HepG2 (cell line): ENCODE measurements around the gene BPIFB2. TPM values are rescaled to one million over a fixed set of nuclear protein-coding genes. Genes with fewer than 3 reads are reported as not detected.

Experiments
- CBFB ChIP-seq: sonication (generic); formaldehyde crosslinking; IDR thresholded peaks from 2 replicates; pipeline ENCODE4 v1.4.0; 2020; ENCODE audit warnings: missing genetic modification reagents
- NCOA1 ChIP-seq: sonication (generic); formaldehyde crosslinking; IDR thresholded peaks from 2 replicates; pipeline ENCODE4 v1.9.0; 2021; ENCODE audit warnings: missing genetic modification reagents
- POLR2A ChIP-seq, 2 experiments: IDR thresholded peaks; 2 replicates each; pipeline ENCODE4 v1.6.1; 2011; ENCODE audit warnings: low read depth in 2 of 2, low read length in 2 of 2, mild to moderate bottlenecking in 1 of 2, moderate library complexity in 1 of 2; ENCODE audit not compliant: insufficient read depth in 1 of 2
- ZBTB40 ChIP-seq, 2 experiments: fragments of 450-650 bp in 1 of 2; sonication (generic) in 1 of 2; formaldehyde crosslinking in 1 of 2; IDR thresholded peaks; 2 replicates each; pipeline versions ENCODE4 v1.6.1 to v1.8.0; 2016 to 2022; ENCODE audit warnings: antibody characterized with exemption in 1 of 2, mild to moderate bottlenecking in 1 of 2, missing genetic modification reagents in 1 of 2
- ZNF24 ChIP-seq: fragments of 450-650 bp; IDR thresholded peaks from 2 replicates; pipeline ENCODE4 v1.6.1; 2017; ENCODE audit warnings: antibody characterized with exemption, mild to moderate bottlenecking
- polyA plus RNA-seq, 8 experiments: library from polyadenylated mRNA; depleted of rRNA in 3 of 8; stranded (reverse) in 7 of 8; unstranded in 1 of 8; fragments of >200 nt; fragmentation: Illumina TruSeq in 4 of 8; extraction: Trizol in 4 of 8; gene quantifications; 2 replicates each; pipeline versions ENCODE4 v1.2.1 to v1.2.3, GENCODE V29; 2011 to 2016; ENCODE audit warnings: low read depth in 4 of 8, missing spikeins in 1 of 8, mixed read lengths in 1 of 8; ENCODE audit not compliant: insufficient read depth in 1 of 8
- total RNA-seq, 5 experiments: library from RNA; depleted of rRNA; stranded (reverse); fragments of >200 nt; fragmentation: Illumina TruSeq; extraction: Trizol; gene quantifications; 2 replicates each; pipeline ENCODE4 v1.2.3, GENCODE V29; 2016; ENCODE audit warnings: low read depth in 1 of 5

The BPIFB2 gene
- total and polyA plus RNA-seq, 2 of the 13 experiments (the other 11 are each of a cell fraction or from before 2014, with no cell fraction given): 54.5 to 902 TPM

DNA sequence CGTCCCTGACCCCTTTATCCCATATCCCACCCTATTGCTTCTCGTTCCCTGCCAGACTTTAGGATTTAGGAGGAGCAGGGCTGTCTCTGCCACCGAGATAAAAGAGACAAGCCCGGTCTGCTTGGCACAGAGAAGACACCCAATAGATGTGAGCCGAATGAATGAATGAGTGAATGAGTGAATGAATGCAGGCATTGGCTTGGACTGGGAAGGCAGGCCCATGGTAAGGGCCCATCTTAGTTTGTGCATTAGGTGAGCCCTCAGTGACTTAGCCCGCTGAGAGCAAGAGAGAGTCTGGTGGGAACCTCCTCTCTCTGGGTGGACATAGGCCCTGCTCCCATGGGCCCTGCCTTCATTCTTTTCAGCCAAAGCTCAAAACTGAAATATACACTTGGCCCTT is 23.1 kb downstream of the BPIFB2 start (continued):
- no peak for TF ChIP-seq ZBTB40 (IDR thresholded peaks at IDR 0.05)
- TF ChIP-seq ZBTB40 (CRISPR knock-in tag; IDR thresholded peaks at IDR 0.05): no peak
- TF ChIP-seq NCOA1 (CRISPR knock-in tag): no peak
- no peak for TF ChIP-seq CBFB (CRISPR knock-in tag)
- TF ChIP-seq POLR2A (IDR thresholded peaks at IDR 0.05; ENCODE audit: insufficient read depth in 1 of 2, low read depth in 2 of 2, low read length in 2 of 2): peak in 1 of 2 experiments; percentile 14; a peak in 1 of 4 replicates
- peak; percentile 92 for TF ChIP-seq ZNF24
- TF ChIP-seq, all 625 proteins: peak for 2
